ENCODE results near the gene BPIFA3. TPM values are rescaled to one million over a fixed set of nuclear protein-coding genes. Genes with fewer than 3 reads are reported as not detected.
"Not testable (repeated sequence)": the region's sequence is repeated elsewhere in the genome, so short reads cannot be mapped to it uniquely, and the experiment has no call there.

Gene BPIFA3
- not detected for total RNA-seq
- long read RNA-seq = 0 reads

- no peak for DNase-seq
- intact Hi-C loops (cut with DNase I) = no loop called here
Measured at GRCh38 chr20:33217052-33217451, at the start of gene BPIFA3. Gene BPIFA3 (plus strand): TSS chr20:33217352. CDS start chr20:33217537, 185 bp downstream.

GRCh38 chr20:33167859-33168258 is 49.3 kb upstream of the BPIFA3 start, which contains the start of gene BPIFA2:
Gene BPIFA2 (plus strand): TSS chr20:33168159. CDS start chr20:33169146, 987 bp downstream.
- ATAC-seq (ENCODE audit: poor library complexity) (no peak), DNase-seq (no peak)
- intact Hi-C loops (cut with DNase I) = no loop called here

More at GRCh38 chr20:33217052-33217451, at the start of gene BPIFA3:
- ATAC-seq (ENCODE audit: poor library complexity) = no peak

- intact Hi-C loops (cut with DNase I) = no loop called here
- ATAC-seq (ENCODE audit: poor library complexity) (no peak), DNase-seq (no peak)
Measured at GRCh38 chr20:33169176-33169794, 47.9 kb upstream of the BPIFA3 start.

GRCh38 chr20:33172781-33173180 is 44.4 kb upstream of the BPIFA3 start:
- ATAC-seq (ENCODE audit: poor library complexity) (no peak), DNase-seq (no peak)
- intact Hi-C loops (cut with DNase I) = no loop called here

GRCh38 chr20:33175123-33175522 is 42.0 kb upstream of the BPIFA3 start:
- ATAC-seq (ENCODE audit: poor library complexity) (no peak), DNase-seq (no peak)
- intact Hi-C loops (cut with DNase I) = no loop called here

GRCh38 chr20:33176101-33176500 is 41.1 kb upstream of the BPIFA3 start:
- intact Hi-C loops (cut with DNase I) = no loop called here
- ATAC-seq (ENCODE audit: poor library complexity) (no peak), DNase-seq (no peak)

- ATAC-seq (ENCODE audit: poor library complexity) = no peak
- intact Hi-C loops (cut with DNase I) = no loop called here
- no peak for DNase-seq
Measured at GRCh38 chr20:33177866-33178265, 39.3 kb upstream of the BPIFA3 start.

GRCh38 chr20:33178726-33179125 is 38.4 kb upstream of the BPIFA3 start:
- DNase-seq (no peak), ATAC-seq (ENCODE audit: poor library complexity) (no peak)
- intact Hi-C loops (cut with DNase I) = no loop called here

- DNase-seq (no peak), ATAC-seq (ENCODE audit: poor library complexity) (no peak)
- intact Hi-C loops (cut with DNase I) = no loop called here
Measured at GRCh38 chr20:33180169-33180568, 37.0 kb upstream of the BPIFA3 start.

GRCh38 chr20:33181482-33182093 is 35.6 kb upstream of the BPIFA3 start:
- ATAC-seq (ENCODE audit: poor library complexity) (no peak), DNase-seq (no peak)
- intact Hi-C loops (cut with DNase I) = no loop called here

GRCh38 chr20:33183312-33183711 is 33.8 kb upstream of the BPIFA3 start:
- no peak for DNase-seq

GRCh38 chr20:33185031-33185590 is 32.0 kb upstream of the BPIFA3 start:
- intact Hi-C loops (cut with DNase I); DNase-seq; ATAC-seq (ENCODE audit: poor library complexity): not testable (repeated sequence)

More at GRCh38 chr20:33183312-33183711, 33.8 kb upstream of the BPIFA3 start:
- ATAC-seq (ENCODE audit: poor library complexity) = no peak
- intact Hi-C loops (cut with DNase I) = no loop called here

- ATAC-seq (ENCODE audit: poor library complexity) (no peak), DNase-seq (no peak)
- intact Hi-C loops (cut with DNase I) = no loop called here
Measured at GRCh38 chr20:33187491-33187890, 29.7 kb upstream of the BPIFA3 start.

- no peak for ATAC-seq (ENCODE audit: poor library complexity)
Measured at GRCh38 chr20:33188421-33188820, 28.7 kb upstream of the BPIFA3 start.

GRCh38 chr20:33191484-33191883 is 25.7 kb upstream of the BPIFA3 start:
- DNase-seq (no peak), ATAC-seq (ENCODE audit: poor library complexity) (no peak)
- intact Hi-C loops (cut with DNase I) = no loop called here

More at GRCh38 chr20:33188421-33188820, 28.7 kb upstream of the BPIFA3 start:
- intact Hi-C loops (cut with DNase I) = no loop called here
- DNase-seq = no peak

- ATAC-seq (ENCODE audit: poor library complexity) (no peak), DNase-seq (no peak)
- intact Hi-C loops (cut with DNase I) = no loop called here
Measured at GRCh38 chr20:33191955-33192354, 25.2 kb upstream of the BPIFA3 start.

- ATAC-seq (ENCODE audit: poor library complexity) (no peak), DNase-seq (no peak)
- intact Hi-C loops (cut with DNase I) = no loop called here
Measured at GRCh38 chr20:33192912-33193501, 24.1 kb upstream of the BPIFA3 start.

- ATAC-seq (ENCODE audit: poor library complexity) = no peak
- intact Hi-C loops (cut with DNase I) = no loop called here
- no peak for DNase-seq
Measured at GRCh38 chr20:33199026-33199425, 18.1 kb upstream of the BPIFA3 start.

GRCh38 chr20:33202451-33202850 is 14.7 kb upstream of the BPIFA3 start:
- ATAC-seq (ENCODE audit: poor library complexity) (no peak), DNase-seq (no peak)
- intact Hi-C loops (cut with DNase I) = no loop called here

- intact Hi-C loops (cut with DNase I) = no loop called here
- ATAC-seq (ENCODE audit: poor library complexity) (no peak), DNase-seq (no peak)
Measured at GRCh38 chr20:33203444-33203843, 13.7 kb upstream of the BPIFA3 start.

Data from Right ventricle myocardium superior (tissue), 1 donor.